GM12875 (cell line): ENCODE data around the gene MYO7A.

Source experiments
- H3K4me3 ChIP-seq: one replicate; pipeline ENCODE4 v1.5.1; 2011; ENCODE audit warnings: low read depth, low read length, control low read depth
- CTCF ChIP-seq: IDR thresholded peaks from 2 replicates; pipeline ENCODE4 v1.5.1; 2011; ENCODE audit warnings: low read depth, mild to moderate bottlenecking, control low read depth, inconsistent platforms, low read length, moderate library complexity, borderline replicate concordance; ENCODE audit not compliant: insufficient read depth

MYO7A gene

GRCh38 chr11:77193167-77193566 lies 65.1 kb downstream of the MYO7A start:
- no peak overlapping the region for H3K4me3 ChIP-seq
- no peak for TF ChIP-seq CTCF

GRCh38 chr11:77193911-77194830 lies 66.1 kb downstream of the MYO7A start:
- H3K4me3 ChIP-seq, result no peak overlapping the region
- TF ChIP-seq CTCF, result no peak

GRCh38 chr11:77195071-77195755 lies 67.2 kb downstream of the MYO7A start:
- H3K4me3 ChIP-seq, result no peak overlapping the region
- no peak for TF ChIP-seq CTCF

- no peak overlapping the region for H3K4me3 ChIP-seq
- no peak for TF ChIP-seq CTCF
These were observed 68.9 kb downstream of the MYO7A start for GRCh38 chr11:77196961-77197360.

- TF ChIP-seq CTCF, result no peak
- no peak overlapping the region for H3K4me3 ChIP-seq
These were observed 69.7 kb downstream of the MYO7A start for GRCh38 chr11:77197626-77198320.

- H3K4me3 ChIP-seq, result no peak overlapping the region
- TF ChIP-seq CTCF, result peak; percentile 62
These were observed 70.4 kb downstream of the MYO7A start for GRCh38 chr11:77198440-77198849.
